Astrocyte of the cerebellum (primary cell): Measurements from ENCODE around the gene CA14.

ENCODE experiments used
- DNase-seq: peaks from one replicate; pipeline ENCODE4 v3.0.0-alpha.2; 2011; ENCODE audit warnings: low read depth
- H3K4me3 ChIP-seq: 2 replicates; pipeline ENCODE4 v1.5.1; 2011; ENCODE audit warnings: mild to moderate bottlenecking, low read depth, low read length, moderate library complexity
- CTCF ChIP-seq: IDR thresholded peaks from 2 replicates; pipeline ENCODE4 v1.5.1; 2012; ENCODE audit warnings: low read length, low read depth, moderate library complexity, mild to moderate bottlenecking; ENCODE audit errors: missing control alignments
- in situ Hi-C: cut with HindIII; loops from 2 replicates; pipeline ENCODE4 v1.10.0; 2017; ENCODE audit warnings: low sequenced_read_pairs

CA14 gene

GRCh38 chr1:150237746-150238145, 19.8 kb upstream of the CA14 start:
- DNase-seq: no peak
- no peak for TF ChIP-seq CTCF
- in situ Hi-C loops: no loop called here
- no peak overlapping the region for H3K4me3 ChIP-seq

- in situ Hi-C loops: no loop called here
- DNase-seq: no peak
- TF ChIP-seq CTCF: no peak
- H3K4me3 ChIP-seq: no peak overlapping the region
Observed at GRCh38 chr1:150243003-150243402, 14.6 kb upstream of the CA14 start.

GRCh38 chr1:150249936-150250335, 7.6 kb upstream of the CA14 start:
- in situ Hi-C loops: no loop called here
- TF ChIP-seq CTCF: no peak
- no peak overlapping the region for H3K4me3 ChIP-seq
- DNase-seq: no peak

GRCh38 chr1:150256198-150256553, 1.4 kb upstream of the CA14 start:
- no peak for TF ChIP-seq CTCF
- H3K4me3 ChIP-seq: no peak overlapping the region
- no peak for DNase-seq
- in situ Hi-C loops: no loop called here

GRCh38 chr1:150256554-150257341, 826 bp upstream of the CA14 start:
- TF ChIP-seq CTCF: no peak
- in situ Hi-C loops: no loop called here
- no peak for DNase-seq
- no peak overlapping the region for H3K4me3 ChIP-seq

GRCh38 chr1:150259217-150259616, 1.6 kb downstream of the CA14 start:
- no peak for DNase-seq
- in situ Hi-C loops: no loop called here
- H3K4me3 ChIP-seq: no peak overlapping the region
- no peak for TF ChIP-seq CTCF
